A549 (cell line): ENCODE data around the gene MSANTD1. TPM values are rescaled to one million over a fixed set of nuclear protein-coding genes. Genes with fewer than 3 reads are reported as not detected.

Experiments used
- ATAC-seq, 2 experiments: fragments of 200-7000 bp in 1 of 2; fragments of >200 bp in 1 of 2; cut with Nextera tagmentation in 1 of 2; cut with Tn5 transposase in 1 of 2; 3 replicates each; pipeline versions ENCODE4 v1.8.0 to v1.9.1; 2018 to 2020; ENCODE audit warnings: mild to moderate bottlenecking in 1 of 2, moderate library complexity in 1 of 2
- CTCF ChIA-PET: fragments of 300-600 bp; sonication (Branson Sonifier 250); formaldehyde crosslinking; extraction: SDS; loops from one replicate; lab custom pipeline; 2021; ENCODE audit warnings: antibody characterized with exemption, inconsistent platforms; lab: Yijun Ruan, JAX
- POLR2A ChIA-PET: fragments of 350-600 bp; formaldehyde crosslinking; extraction: SDS; loops from one replicate; lab custom pipeline; 2021; ENCODE audit warnings: antibody characterized with exemption, inconsistent platforms; lab: Yijun Ruan, JAX
- DNase-seq, 2 experiments: peaks; one replicate each; pipeline versions ENCODE4 v3.0.0 to v3.0.0-alpha.2; 2011 to 2016; ENCODE audit warnings: low read depth in 1 of 2, low spot score in 1 of 2
- FAIRE-seq: peaks from 2 replicates; lab custom pipeline; 2011; peaks lifted over from hg19 to GRCh38; lab: Jason Lieb, UNC
- H3K27ac ChIP-seq, 2 experiments: fragments of >200 bp; sonication (Bioruptor Twin); formaldehyde crosslinking; 3 replicates each; pipeline ENCODE4 v1.5.1; 2016 to 2017
- H3K4me1 ChIP-seq: fragments of >200 bp; sonication (Bioruptor Twin); formaldehyde crosslinking; 3 replicates; pipeline ENCODE4 v1.6.1; 2016
- H3K4me2 ChIP-seq: fragments of >200 bp; sonication (Bioruptor Twin); formaldehyde crosslinking; 3 replicates; pipeline ENCODE4 v1.6.1; 2016
- H3K4me3 ChIP-seq: fragments of >200 bp; sonication (Bioruptor Twin); formaldehyde crosslinking; 3 replicates; pipeline ENCODE4 v1.5.1; 2016
- H3K9me3 ChIP-seq: fragments of >200 bp; sonication (Bioruptor Twin); formaldehyde crosslinking; 3 replicates; pipeline ENCODE4 v1.6.1; 2016
- BCL3 ChIP-seq: fragments of >200 bp; sonication (Bioruptor Twin); formaldehyde crosslinking; IDR thresholded peaks from 3 replicates; pipeline ENCODE4 v1.6.1; 2016
- CBX2 ChIP-seq: fragments of 200-600 bp; sonication (generic); IDR thresholded peaks from 2 replicates; pipeline ENCODE4 v1.6.1; 2016; ENCODE audit warnings: low read depth, mild to moderate bottlenecking, borderline replicate concordance
- CBX8 ChIP-seq: fragments of 200-600 bp; sonication (generic); IDR thresholded peaks from 2 replicates; pipeline ENCODE4 v1.6.1; 2016
- EP300 ChIP-seq, 2 experiments: fragments of >200 bp; sonication (Bioruptor Twin); formaldehyde crosslinking; IDR thresholded peaks; 2 replicates in 1 of 2; 3 replicates in 1 of 2; pipeline ENCODE4 v1.6.1; 2016 to 2017
- FOSB ChIP-seq: fragments of 250-450 bp; sonication (Bioruptor Pico); IDR thresholded peaks from 2 replicates; pipeline ENCODE4 v1.5.0; 2020; ENCODE audit warnings: mild to moderate bottlenecking, moderate library complexity
- FOSL2 ChIP-seq, 2 experiments: fragments of 450-650 bp in 1 of 2; fragments of >200 bp in 1 of 2; sonication (Bioruptor Twin) in 1 of 2; formaldehyde crosslinking; IDR thresholded peaks; 2 replicates each; pipeline versions ENCODE4 v1.5.0 to v1.6.1; 2016 to 2020; ENCODE audit warnings: mild to moderate bottlenecking in 1 of 2, moderate library complexity in 1 of 2
- HDAC2 ChIP-seq: fragments of 200-600 bp; sonication (generic); IDR thresholded peaks from 2 replicates; pipeline ENCODE4 v1.6.1; 2016
- HEYL ChIP-seq: fragments of 250-450 bp; sonication (Bioruptor Pico); IDR thresholded peaks from 2 replicates; pipeline ENCODE4 v1.8.0; 2021; ENCODE audit warnings: mild to moderate bottlenecking, moderate library complexity
- HOXA7 ChIP-seq: fragments of 250-450 bp; sonication (Bioruptor Pico); IDR thresholded peaks from 2 replicates; pipeline ENCODE4 v1.5.0; 2020; ENCODE audit warnings: mild to moderate bottlenecking, moderate library complexity
- HOXB13 ChIP-seq: fragments of 250-450 bp; sonication (Bioruptor Pico); IDR thresholded peaks from 2 replicates; pipeline ENCODE4 v1.5.0; 2020; ENCODE audit warnings: low read depth, mild to moderate bottlenecking, moderate library complexity
- JUNB ChIP-seq: fragments of >200 bp; sonication (Bioruptor Twin); formaldehyde crosslinking; IDR thresholded peaks from 2 replicates; pipeline ENCODE4 v1.6.1; 2016
- KDM5A ChIP-seq: fragments of 200-600 bp; sonication (generic); IDR thresholded peaks from 2 replicates; pipeline ENCODE4 v1.6.1; 2016; ENCODE audit warnings: antibody characterized with exemption, mild to moderate bottlenecking
- MAX ChIP-seq: IDR thresholded peaks from 2 replicates; pipeline ENCODE4 v1.6.1; 2012
- MAZ ChIP-seq: fragments of 150-350 bp; IDR thresholded peaks from 2 replicates; pipeline ENCODE4 v1.6.1; 2014; ENCODE audit warnings: antibody characterized with exemption, low read depth, low read length, borderline replicate concordance
- NFE2L2 ChIP-seq: fragments of 150-350 bp; conservative IDR thresholded peaks from 2 replicates; pipeline ENCODE4 v1.6.1; 2014; ENCODE audit warnings: low read length
- NPAS2 ChIP-seq: fragments of 250-450 bp; sonication (Bioruptor Pico); IDR thresholded peaks from 2 replicates; pipeline ENCODE4 v1.8.0; 2022; ENCODE audit warnings: mild to moderate bottlenecking, moderate library complexity, borderline replicate concordance
- NR3C1 ChIP-seq: fragments of >200 bp; sonication (Bioruptor Twin); formaldehyde crosslinking; IDR thresholded peaks from 3 replicates; pipeline ENCODE4 v1.6.1; 2017
- PHF8 ChIP-seq: fragments of 200-600 bp; sonication (generic); IDR thresholded peaks from 2 replicates; pipeline ENCODE4 v1.6.1; 2016; ENCODE audit warnings: low read depth, mild to moderate bottlenecking, antibody characterized with exemption, moderate library complexity, borderline replicate concordance
- POLR2AphosphoS2 ChIP-seq: conservative IDR thresholded peaks from 2 replicates; pipeline ENCODE4 v1.6.1; 2012; ENCODE audit warnings: low read length, improper control_type of control experiment, inconsistent platforms
- RAD21 ChIP-seq, 2 experiments: fragments of >200 bp in 1 of 2; sonication (Bioruptor Twin) in 1 of 2; formaldehyde crosslinking in 1 of 2; IDR thresholded peaks in 1 of 2; conservative IDR thresholded peaks in 1 of 2; 2 replicates in 1 of 2; 3 replicates in 1 of 2; pipeline ENCODE4 v1.6.1; 2012 to 2018; ENCODE audit warnings: inconsistent platforms in 1 of 2
- RFX5 ChIP-seq: fragments of 450-650 bp; IDR thresholded peaks from 2 replicates; pipeline ENCODE4 v1.7.1; 2014; ENCODE audit warnings: antibody characterized with exemption, mild to moderate bottlenecking, moderate library complexity
- RNF2 ChIP-seq: fragments of 200-600 bp; sonication (generic); IDR thresholded peaks from 2 replicates; pipeline ENCODE4 v1.6.1; 2016; ENCODE audit warnings: low read depth, mild to moderate bottlenecking, antibody characterized with exemption, moderate library complexity, borderline replicate concordance
- SREBF2 ChIP-seq: fragments of 450-650 bp; IDR thresholded peaks from 2 replicates; pipeline ENCODE4 v1.6.1; 2014; ENCODE audit warnings: mild to moderate bottlenecking, moderate library complexity
- ZFP36 ChIP-seq: fragments of 450-650 bp; IDR thresholded peaks from 2 replicates; pipeline ENCODE4 v1.6.1; 2014; ENCODE audit warnings: borderline replicate concordance; ENCODE audit not compliant: partially characterized antibody
- ZNF302 ChIP-seq: fragments of 250-450 bp; sonication (Bioruptor Pico); IDR thresholded peaks from 2 replicates; pipeline ENCODE4 v1.9.0; 2021; ENCODE audit warnings: inconsistent platforms, mild to moderate bottlenecking, moderate library complexity
- WGBS: methylation state at CpG from one replicate; pipeline ENCODE4 v1.1.6; 2017; ENCODE audit errors: missing lambda C conversion rate; 5-methylcytosine and 5-hydroxymethylcytosine counted together
- polyA plus RNA-seq, 4 experiments: library from polyadenylated mRNA; depleted of rRNA in 3 of 4; stranded (reverse); fragments of >200 nt; fragmentation: RNase III in 1 of 4; extraction: RNeasy Plus Mini Kit Qiagen cat#74134 plus additional on column Dnase treatment in 1 of 4; gene quantifications; 2 replicates in 3 of 4; 3 replicates in 1 of 4; pipeline ENCODE4 v1.2.3, GENCODE V29; 2011 to 2017
- TF ChIP-seq, protein P1 (sequence below): IDR thresholded peaks from 2 replicates; pipeline ENCODE4 v1.6.1; 2012; ENCODE audit warnings: low read depth, borderline replicate concordance
- TF ChIP-seq, protein P2 (sequence below): fragments of 250-450 bp; sonication (Bioruptor Pico); IDR thresholded peaks from 2 replicates; pipeline ENCODE4 v1.5.0; 2021; ENCODE audit warnings: mild to moderate bottlenecking, moderate library complexity, borderline replicate concordance

Gene MSANTD1
- polyA plus RNA-seq, 2 of the 4 experiments (the other 2 are of a cell fraction) = 0.08 to 0.12 TPM

DNA sequence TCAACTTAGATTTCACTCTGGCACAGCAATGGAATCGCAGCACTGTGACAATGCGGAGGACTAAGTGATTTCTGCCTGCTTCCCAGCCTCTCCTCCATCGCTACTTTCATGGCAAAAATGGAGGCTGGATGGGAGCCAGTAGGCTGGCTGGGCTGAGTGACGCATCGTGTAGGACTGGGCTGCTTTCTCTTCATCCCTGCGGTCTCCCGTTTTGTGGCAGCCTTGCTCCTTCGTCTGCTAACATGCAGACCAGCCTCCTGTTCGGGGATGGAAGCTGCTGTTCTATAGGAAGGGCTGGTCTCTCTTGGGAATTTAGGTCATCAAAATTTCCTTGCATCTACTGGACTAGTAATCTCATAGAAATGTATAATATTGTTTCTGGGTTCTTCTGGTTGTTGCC lies 28.0 kb downstream of the MSANTD1 start:
- 62% methylated on average over 9 of the region's 9 CpGs for WGBS
- Histone ChIP-seq H3K4me2 (no peak overlapping the region), H3K9me3 (no peaks in the 10 kb centered on the region), H3K27ac (no peak overlapping the region), H3K4me3 (no peak overlapping the region), H3K4me1 (no peaks in the 10 kb centered on the region)
- ATAC-seq = no peak
- ChIA-PET POLR2A (no interaction called here), CTCF (no interaction called here)
- TF ChIP-seq, protein P1, sequence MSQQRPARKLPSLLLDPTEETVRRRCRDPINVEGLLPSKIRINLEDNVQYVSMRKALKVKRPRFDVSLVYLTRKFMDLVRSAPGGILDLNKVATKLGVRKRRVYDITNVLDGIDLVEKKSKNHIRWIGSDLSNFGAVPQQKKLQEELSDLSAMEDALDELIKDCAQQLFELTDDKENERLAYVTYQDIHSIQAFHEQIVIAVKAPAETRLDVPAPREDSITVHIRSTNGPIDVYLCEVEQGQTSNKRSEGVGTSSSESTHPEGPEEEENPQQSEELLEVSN = no peak
- DNase-seq = no peak
- FAIRE-seq = no peak

GRCh38 chr4:3280466-3280865 lies 31.5 kb downstream of the MSANTD1 start:
- Histone ChIP-seq H3K9me3 (no peaks in the 10 kb centered on the region), H3K27ac (no peak overlapping the region), H3K4me1 (no peaks in the 10 kb centered on the region), H3K4me3 (no peak overlapping the region)
- POLR2A ChIA-PET = no interaction called here
- no peak for DNase-seq
- TF ChIP-seq RNF2 (no peak), CBX2 (no peak), HEYL (CRISPR knock-in tag) (no peak), NPAS2 (CRISPR knock-in tag) (no peak), HDAC2 (no peak), RAD21 (conservative IDR thresholded peaks at IDR 0.05 in 1 of 2, IDR thresholded peaks at IDR 0.05 in 1 of 2) (no peak)
- TF ChIP-seq, protein P2, sequence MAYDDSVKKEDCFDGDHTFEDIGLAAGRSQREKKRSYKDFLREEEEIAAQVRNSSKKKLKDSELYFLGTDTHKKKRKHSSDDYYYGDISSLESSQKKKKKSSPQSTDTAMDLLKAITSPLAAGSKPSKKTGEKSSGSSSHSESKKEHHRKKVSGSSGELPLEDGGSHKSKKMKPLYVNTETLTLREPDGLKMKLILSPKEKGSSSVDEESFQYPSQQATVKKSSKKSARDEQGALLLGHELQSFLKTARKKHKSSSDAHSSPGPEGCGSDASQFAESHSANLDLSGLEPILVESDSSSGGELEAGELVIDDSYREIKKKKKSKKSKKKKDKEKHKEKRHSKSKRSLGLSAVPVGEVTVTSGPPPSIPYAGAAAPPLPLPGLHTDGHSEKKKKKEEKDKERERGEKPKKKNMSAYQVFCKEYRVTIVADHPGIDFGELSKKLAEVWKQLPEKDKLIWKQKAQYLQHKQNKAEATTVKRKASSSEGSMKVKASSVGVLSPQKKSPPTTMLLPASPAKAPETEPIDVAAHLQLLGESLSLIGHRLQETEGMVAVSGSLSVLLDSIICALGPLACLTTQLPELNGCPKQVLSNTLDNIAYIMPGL (CRISPR knock-in tag) = no peak
- TF ChIP-seq, all 56 proteins: peak for 0
- WGBS = 42% methylated on average over 3 of the region's 3 CpGs
- no peak for ATAC-seq
- no peak overlapping the region for H3K4me2 ChIP-seq
- no peak for FAIRE-seq
- CTCF ChIA-PET = no interaction called here

DNA sequence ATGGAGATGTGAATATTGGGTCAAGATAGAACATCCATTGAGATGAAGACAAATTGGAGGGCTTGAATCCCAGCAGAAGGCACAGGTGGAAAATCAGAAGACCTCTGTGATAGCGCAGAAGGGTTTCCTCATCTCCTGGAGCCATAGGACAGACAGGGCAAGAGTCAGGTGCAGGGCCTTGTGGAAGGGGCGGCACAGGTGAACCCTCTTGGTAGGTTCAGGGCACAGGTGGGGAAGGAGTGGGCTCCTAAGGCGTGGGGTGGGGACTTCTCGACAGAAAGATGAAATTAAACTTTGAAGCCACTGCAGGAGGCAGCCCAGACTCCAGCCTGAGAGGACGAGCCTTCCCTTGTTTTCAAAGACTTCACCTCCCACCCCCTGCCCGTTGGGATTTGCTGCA lies 34.5 kb downstream of the MSANTD1 start:
- WGBS = 54% methylated on average over 4 of the region's 6 CpGs
- Histone ChIP-seq H3K4me1 (no peaks in the 10 kb centered on the region), H3K27ac (no peak overlapping the region), H3K9me3 (no peaks in the 10 kb centered on the region), H3K4me3 (no peak overlapping the region), H3K4me2 (no peak overlapping the region)
- POLR2A ChIA-PET = no interaction called here
- no peak for TF ChIP-seq MAZ
- no peak for TF ChIP-seq NFE2L2
- no peak for TF ChIP-seq BCL3
- no peak for TF ChIP-seq ZNF302
- TF ChIP-seq FOSB = no peak
- no peak for TF ChIP-seq NR3C1
- no peak for TF ChIP-seq SREBF2
- no peak for TF ChIP-seq RNF2
- no peak for TF ChIP-seq ZFP36
- no peak for TF ChIP-seq EP300 (IDR thresholded peaks at IDR 0.05)
- DNase-seq (no peak), ATAC-seq (no peak), FAIRE-seq (no peak)
- CTCF ChIA-PET = no interaction called here

DNA sequence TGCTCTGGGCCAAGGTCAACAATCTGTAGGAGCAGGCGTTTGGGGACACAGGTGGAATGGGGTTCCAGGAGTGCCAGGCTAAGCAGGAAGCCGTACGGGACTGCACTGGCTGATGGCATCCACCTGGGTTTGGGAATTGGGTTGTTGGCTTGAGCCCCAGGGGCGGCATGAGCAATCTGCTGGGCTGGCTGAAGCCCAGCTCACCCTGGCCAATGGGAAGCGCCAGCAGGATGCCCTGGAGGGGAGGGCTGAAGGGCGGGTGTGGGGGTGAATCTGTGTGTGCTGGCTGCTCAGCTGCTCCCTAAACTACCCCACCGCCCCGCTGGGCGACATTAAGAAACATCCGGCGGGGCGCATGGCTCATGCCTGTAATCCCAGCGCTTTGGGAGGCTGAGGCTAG lies 35.0 kb downstream of the MSANTD1 start:
- FAIRE-seq = no peak
- TF ChIP-seq CBX8 = no peak
- no peak for TF ChIP-seq NFE2L2
- TF ChIP-seq HEYL (CRISPR knock-in tag) = no peak
- no peak for TF ChIP-seq RAD21 (conservative IDR thresholded peaks at IDR 0.05 in 1 of 2, IDR thresholded peaks at IDR 0.05 in 1 of 2)
- no peak for TF ChIP-seq HOXB13 (CRISPR knock-in tag)
- no peak for TF ChIP-seq JUNB
- TF ChIP-seq RFX5 = no peak
- no peak for TF ChIP-seq MAX
- TF ChIP-seq HOXA7 (CRISPR knock-in tag) = no peak
- no peak for TF ChIP-seq PHF8
- no peak for TF ChIP-seq POLR2AphosphoS2
- no peak for TF ChIP-seq EP300 (IDR thresholded peaks at IDR 0.05)
- TF ChIP-seq KDM5A = no peak
- no peak for TF ChIP-seq FOSL2 (IDR thresholded peaks at IDR 0.05)
- no peak for TF ChIP-seq FOSL2 (CRISPR knock-in tag; IDR thresholded peaks at IDR 0.05)
- TF ChIP-seq HDAC2 = no peak

More for the DNA sequence above, 35.0 kb downstream of the MSANTD1 start:
- ChIA-PET POLR2A (no interaction called here), CTCF (no interaction called here)
- DNase-seq = no peak
- no peak overlapping the region for H3K4me2 ChIP-seq
- ATAC-seq = no peak
- H3K4me3 ChIP-seq = no peak overlapping the region
- no peak overlapping the region for H3K27ac ChIP-seq
- H3K9me3 ChIP-seq = no peaks in the 10 kb centered on the region
- 74% methylated on average over 11 of the region's 13 CpGs for WGBS
- H3K4me1 ChIP-seq = no peaks in the 10 kb centered on the region
